IMR-90 (cell line): ENCODE results near the gene ANKFY1. TPM values are rescaled to one million over a fixed set of nuclear protein-coding genes. Genes with fewer than 3 reads are reported as not detected.

Experiments used
- ATAC-seq: fragments of 200-7000 bp; cut with Tn5 transposase; 2 replicates; pipeline ENCODE4 v1.9.1; 2020; ENCODE audit warnings: low read depth, mild to moderate bottlenecking, moderate library complexity
- BruUV-seq: library from RNA; stranded (reverse); fragments of 400-500 nt; replicated peaks from 2 replicates; lab custom pipeline; 2021; lab: Mats Ljungman, UMichigan
- CTCF ChIA-PET: fragments of 300-600 bp; formaldehyde crosslinking; extraction: SDS; loops from one replicate; lab custom pipeline; 2021; ENCODE audit warnings: antibody characterized with exemption; lab: Yijun Ruan, JAX
- POLR2A ChIA-PET: fragments of 300-600 bp; sonication (Branson Sonifier 250); formaldehyde crosslinking; loops from one replicate; lab custom pipeline; 2022; ENCODE audit warnings: antibody characterized with exemption; ENCODE audit not compliant: unreplicated experiment; lab: Charles Lee
- DNase-seq: peaks from one replicate; pipeline ENCODE4 v3.0.0; 2013
- H2AFZ ChIP-seq: replicated peaks from 2 replicates; pipeline ENCODE3; 2013; ENCODE audit warnings: low read length, mild to moderate bottlenecking; ENCODE audit not compliant: poor library complexity
- H2AK5ac ChIP-seq: 2 replicates; pipeline ENCODE4 v1.6.1; 2013; ENCODE audit warnings: low read depth, low read length, inconsistent platforms
- H2AK9ac ChIP-seq: replicated peaks from 2 replicates; pipeline ENCODE3; 2013; ENCODE audit warnings: mild to moderate bottlenecking, low read depth, low read length, moderate library complexity; ENCODE audit not compliant: poor library complexity
- H2BK120ac ChIP-seq: 2 replicates; pipeline ENCODE4 v1.6.1; 2013; ENCODE audit warnings: low read depth, low read length, inconsistent platforms
- H2BK15ac ChIP-seq: 3 replicates; pipeline ENCODE4 v1.6.1; 2013; ENCODE audit warnings: low read depth, low read length, inconsistent platforms
- H2BK20ac ChIP-seq: 2 replicates; pipeline ENCODE4 v1.6.1; 2013; ENCODE audit warnings: low read depth, mild to moderate bottlenecking, inconsistent platforms, low read length, moderate library complexity
- H2BK5ac ChIP-seq: 2 replicates; pipeline ENCODE4 v1.6.1; 2013; ENCODE audit warnings: mild to moderate bottlenecking, low read depth, low read length, inconsistent platforms; ENCODE audit not compliant: poor library complexity, severe bottlenecking
- H3K14ac ChIP-seq: replicated peaks from 2 replicates; pipeline ENCODE4 v1.6.1; 2013; ENCODE audit warnings: low read depth, low read length, inconsistent platforms
- H3K18ac ChIP-seq: 2 replicates; pipeline ENCODE4 v1.6.1; 2013; ENCODE audit warnings: low read depth, low read length, control low read depth
- H3K23ac ChIP-seq: 2 replicates; pipeline ENCODE4 v1.6.1; 2013; ENCODE audit warnings: low read depth, low read length, inconsistent platforms
- H3K27ac ChIP-seq: 2 replicates; pipeline ENCODE4 v1.5.1; 2013; ENCODE audit warnings: mild to moderate bottlenecking, control low read depth, low read length; ENCODE audit not compliant: insufficient read depth
- H3K27me3 ChIP-seq: 2 replicates; pipeline ENCODE4 v1.6.1; 2013; ENCODE audit warnings: low read length; ENCODE audit not compliant: control insufficient read depth, insufficient read depth
- H3K36me3 ChIP-seq: 2 replicates; pipeline ENCODE4 v1.6.1; 2013; ENCODE audit warnings: low read length, mixed read lengths; ENCODE audit not compliant: control insufficient read depth, insufficient read depth
- H3K4ac ChIP-seq: 2 replicates; pipeline ENCODE4 v1.6.1; 2013; ENCODE audit warnings: low read depth, low read length, inconsistent platforms
- H3K4me1 ChIP-seq: 2 replicates; pipeline ENCODE4 v1.6.1; 2013; ENCODE audit warnings: low read length, mixed read lengths; ENCODE audit not compliant: control insufficient read depth, insufficient read depth
- H3K4me2 ChIP-seq: 2 replicates; pipeline ENCODE4 v1.6.1; 2013; ENCODE audit warnings: low read depth, mild to moderate bottlenecking, control low read depth, low read length, moderate library complexity
- H3K4me3 ChIP-seq: 2 replicates; pipeline ENCODE4 v1.5.1; 2013; ENCODE audit warnings: low read depth, mild to moderate bottlenecking, control low read depth, low read length, moderate library complexity; ENCODE audit not compliant: insufficient read depth
- H3K56ac ChIP-seq: 2 replicates; pipeline ENCODE4 v1.6.1; 2013; ENCODE audit warnings: low read length, inconsistent platforms; ENCODE audit not compliant: insufficient read depth; ENCODE audit errors: extremely low read depth
- H3K79me1 ChIP-seq, 2 experiments: 2 replicates each; pipeline ENCODE4 v1.6.1; 2013; ENCODE audit warnings: low read length in 2 of 2, inconsistent platforms in 1 of 2, low read depth in 1 of 2
- H3K9ac ChIP-seq: 2 replicates; pipeline ENCODE4 v1.6.1; 2013; ENCODE audit warnings: low read depth, low read length, control low read depth
- H3K9me1 ChIP-seq: 2 replicates; pipeline ENCODE4 v1.6.1; 2013; ENCODE audit warnings: low read length, inconsistent platforms; ENCODE audit not compliant: insufficient read depth
- H3K9me3 ChIP-seq: 2 replicates; pipeline ENCODE4 v1.6.1; 2013; ENCODE audit warnings: low read length; ENCODE audit not compliant: control insufficient read depth, insufficient read depth
- H4K20me1 ChIP-seq: 2 replicates; pipeline ENCODE4 v1.6.1; 2013; ENCODE audit warnings: low read length, inconsistent platforms; ENCODE audit not compliant: insufficient read depth
- H4K5ac ChIP-seq: 2 replicates; pipeline ENCODE4 v1.6.1; 2013; ENCODE audit warnings: mild to moderate bottlenecking, low read depth, low read length, control low read depth
- H4K8ac ChIP-seq, 2 experiments: 2 replicates each; pipeline ENCODE4 v1.6.1; 2013; ENCODE audit warnings: low read depth in 2 of 2, low read length in 2 of 2, control low read depth in 1 of 2, inconsistent platforms in 1 of 2
- H4K91ac ChIP-seq: 2 replicates; pipeline ENCODE4 v1.6.1; 2013; ENCODE audit warnings: low read depth, low read length, inconsistent platforms; ENCODE audit not compliant: insufficient read depth
- CTCF ChIP-seq: conservative IDR thresholded peaks from 2 replicates; pipeline ENCODE4 v1.5.1; 2012; ENCODE audit warnings: mild to moderate bottlenecking, low read depth, low read length, improper control_type of control experiment
- RAD21 ChIP-seq: IDR thresholded peaks from 2 replicates; pipeline ENCODE4 v1.6.1; 2012; ENCODE audit warnings: low read length, improper control_type of control experiment
- SMC3 ChIP-seq: fragments of 150-350 bp; IDR thresholded peaks from 2 replicates; pipeline ENCODE4 v1.6.1; 2016; ENCODE audit warnings: low read depth, mild to moderate bottlenecking, antibody characterized with exemption, low read length, moderate library complexity
- USF2 ChIP-seq: fragments of 150-350 bp; IDR thresholded peaks from 2 replicates; pipeline ENCODE4 v1.6.1; 2017; ENCODE audit warnings: mild to moderate bottlenecking, antibody characterized with exemption, low read length, low read depth
- WGBS, 2 experiments: methylation state at CpG; one replicate each; pipeline versions ENCODE4 v1.1.5 to v1.1.7; 2013; ENCODE audit warnings: missing lambda C conversion rate in 2 of 2; ENCODE audit not compliant: insufficient read length in 1 of 2; ENCODE audit errors: extremely low coverage in 2 of 2; 5-methylcytosine and 5-hydroxymethylcytosine counted together
- dilution Hi-C: fragments of 300-500 bp; cut with HindIII; formaldehyde crosslinking; loops from one replicate; pipeline ENCODE4 v1.14.3; 2018; ENCODE audit warnings: low sequenced_read_pairs; ENCODE audit not compliant: unreplicated experiment
- in situ Hi-C: fragments of 300-500 bp; cut with MboI; formaldehyde crosslinking; loops from 3 replicates; pipeline ENCODE4 v1.14.3; 2019; ENCODE audit warnings: low sequenced_read_pairs, inconsistent platforms, mixed read lengths
- intact Hi-C: fragments of 100-400 bp; cut with micrococcal nuclease; formaldehyde crosslinking; loops from 2 replicates; pipeline ENCODE4 v1.10.0; 2022
- polyA plus RNA-seq, 3 experiments: library from polyadenylated mRNA; depleted of rRNA; stranded (reverse); fragments of >200 nt; gene quantifications; 2 replicates each; pipeline ENCODE4 v1.2.3, GENCODE V29; 2012; ENCODE audit warnings: low replicate concordance in 1 of 3
- total RNA-seq: library from RNA; depleted of rRNA; stranded (reverse); fragments of >200 nt; gene quantifications from 2 replicates; pipeline ENCODE4 v1.2.3, GENCODE V29; 2012

The ANKFY1 gene
- total and polyA plus RNA-seq, 2 of the 4 experiments (the other 2 are of a cell fraction): 32.3 to 48.9 TPM

GRCh38 chr17:4199818-4200402 lies 63.9 kb downstream of the ANKFY1 start:
- Histone ChIP-seq H2AFZ (no peak overlapping the region), H3K79me1 (peaks cover 8 to 33% of the 10 kb centered on the region in 2 experiments; a peak in 3 of 4 replicates), H3K4me2 (no peak overlapping the region), H2BK15ac (no peak overlapping the region), H2BK120ac (no peak overlapping the region), H3K4me1 (peaks cover 9% of the 10 kb centered on the region), H3K4me3 (no peak overlapping the region), H3K9me3 (no peaks in the 10 kb centered on the region), H3K23ac (no peak overlapping the region), H3K4ac (no peak overlapping the region), H4K5ac (no peak overlapping the region), H3K36me3 (peaks cover 13% of the 10 kb centered on the region), H3K9ac (no peak overlapping the region), H3K27me3 (no peaks in the 10 kb centered on the region), H2AK9ac (no peak overlapping the region), H2AK5ac (no peak overlapping the region), H3K14ac (no peak overlapping the region), H2BK5ac (no peak overlapping the region), H4K91ac (no peak overlapping the region), H2BK20ac (no peak overlapping the region), H3K56ac (no peak overlapping the region), H4K20me1 (peaks cover 28% of the 10 kb centered on the region), H4K8ac (no peak overlapping the region), H3K9me1 (0 out of 2 replicates have a peak, but pooled peaks cover 2% of the 10 kb centered on the region), H3K27ac (no peak overlapping the region), H3K18ac (no peak overlapping the region)
- BruUV-seq: no TSS peak
- ATAC-seq (no peak), DNase-seq (peak; percentile 42)
- WGBS, 2 experiments: no CpG with 5 or more reads among the region's 9 CpGs
- dilution Hi-C loops (no loop called here), in situ Hi-C loops (no loop called here), intact Hi-C loops (loop anchor here (1.0 kb wide), 1 partner anchor 213 kb away; no protein-coding TSS in a partner anchor)
- CTCF ChIA-PET: interaction anchor here (0.6 to 1.5 kb wide), 6 partner anchors 9 to 215 kb away, joined by 3 to 7 read pairs (median 4); no protein-coding TSS in a partner anchor
- POLR2A ChIA-PET: interaction anchor here (0.5 kb wide), 1 partner anchor 59 kb away, joined by 4 read pairs; no protein-coding TSS in a partner anchor
- peak; percentile 71 for TF ChIP-seq CTCF
- TF ChIP-seq RAD21: peak; percentile 59
- TF ChIP-seq USF2: no peak
- peak; percentile 66 for TF ChIP-seq SMC3
